ENCODE results near the gene DTHD1. TPM values are rescaled to one million over a fixed set of nuclear protein-coding genes. Genes with fewer than 3 reads are reported as not detected.

The DTHD1 gene
- total RNA-seq, 1 experiment from 2014 or later: not detected

- Histone ChIP-seq H3K36me3 (ENCODE audit: control insufficient read depth, insufficient read depth, low read length) (no peaks in the 10 kb centered on the region), H3K27me3 (replicated peaks; ENCODE audit: control insufficient read depth, insufficient read depth, low read length) (no peaks in the 10 kb centered on the region), H3K4me1 (no peaks in the 10 kb centered on the region), H3K4me3 (ENCODE audit: low read depth, low read length) (no peak overlapping the region), H3K9me3 (no peaks in the 10 kb centered on the region)
- ChIA-PET CTCF (no interaction called here), POLR2A (no interaction called here)
- Mint-ChIP-seq H3K4me3 (ENCODE audit: unreplicated experiment) (no peak overlapping the region), H3K27ac (ENCODE audit: unreplicated experiment) (no peak overlapping the region), H3K36me3 (ENCODE audit: insufficient read depth, unreplicated experiment) (no peaks in the 10 kb centered on the region), H3K9me3 (ENCODE audit: unreplicated experiment) (no peaks in the 10 kb centered on the region), H3K27me3 (ENCODE audit: insufficient read depth, unreplicated experiment) (peaks cover 7% of the 10 kb centered on the region), H3K4me1 (ENCODE audit: low read depth, unreplicated experiment) (no peaks in the 10 kb centered on the region)
- no peak for DNase-seq
- TF ChIP-seq CTCF (IDR thresholded peaks at IDR 0.05; ENCODE audit: insufficient read depth in 1 of 2, low read depth in 1 of 2, low read length in 1 of 2, severe bottlenecking in 1 of 2, unreplicated experiment in 1 of 2): no peak
- intact Hi-C loops (cut with micrococcal nuclease; ENCODE audit: unreplicated experiment): no loop called here
- no TSS peak for BruUV-seq (replicated peaks)
Measured at GRCh38 chr4:36303426-36304137, 22.2 kb downstream of the DTHD1 start.

DNA sequence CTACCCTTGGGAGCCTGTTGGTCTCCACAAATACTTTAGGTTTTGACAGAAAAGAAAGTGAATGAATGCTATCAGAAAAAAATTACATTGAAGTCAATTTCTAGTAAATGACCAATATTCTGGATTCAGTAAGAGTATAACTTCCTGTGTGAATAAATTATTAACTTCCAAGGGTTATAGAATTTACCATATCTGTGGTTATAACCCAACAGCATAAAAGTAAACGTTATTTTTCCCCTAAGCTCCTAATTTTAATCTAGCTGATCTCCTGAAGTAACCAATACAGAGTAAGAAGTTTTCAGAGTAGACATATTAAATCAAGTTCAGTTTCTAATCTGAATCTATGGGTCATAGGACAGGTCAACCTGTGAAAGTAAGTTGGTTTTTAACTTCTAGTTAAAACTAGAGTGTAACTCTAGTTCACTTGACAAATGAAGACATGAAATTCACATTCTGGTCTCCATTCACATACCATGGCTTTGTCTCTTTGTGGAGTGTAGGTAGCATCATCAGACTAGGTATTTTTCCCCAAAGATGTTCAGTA, 22.8 kb downstream of the DTHD1 start:
- Mint-ChIP-seq H3K9me3 (ENCODE audit: unreplicated experiment) (no peaks in the 10 kb centered on the region), H3K4me1 (ENCODE audit: low read depth, unreplicated experiment) (no peaks in the 10 kb centered on the region), H3K27me3 (ENCODE audit: insufficient read depth, unreplicated experiment) (peaks cover 2% of the 10 kb centered on the region), H3K27ac (ENCODE audit: unreplicated experiment) (no peak overlapping the region), H3K36me3 (ENCODE audit: insufficient read depth, unreplicated experiment) (no peaks in the 10 kb centered on the region), H3K4me3 (ENCODE audit: unreplicated experiment) (no peak overlapping the region)
- intact Hi-C loops (cut with micrococcal nuclease; ENCODE audit: unreplicated experiment): no loop called here
- no peak for TF ChIP-seq CTCF (IDR thresholded peaks at IDR 0.05; ENCODE audit: insufficient read depth in 1 of 2, low read depth in 1 of 2, low read length in 1 of 2, severe bottlenecking in 1 of 2, unreplicated experiment in 1 of 2)
- ChIA-PET POLR2A (no interaction called here), CTCF (no interaction called here)
- Histone ChIP-seq H3K36me3 (ENCODE audit: control insufficient read depth, insufficient read depth, low read length) (no peaks in the 10 kb centered on the region), H3K4me3 (ENCODE audit: low read depth, low read length) (no peak overlapping the region), H3K27me3 (replicated peaks; ENCODE audit: control insufficient read depth, insufficient read depth, low read length) (no peaks in the 10 kb centered on the region), H3K4me1 (no peaks in the 10 kb centered on the region), H3K9me3 (no peaks in the 10 kb centered on the region)
- DNase-seq: no peak
- no TSS peak for BruUV-seq (replicated peaks)

GRCh38 chr4:36308150-36308549, 26.7 kb downstream of the DTHD1 start:
- intact Hi-C loops (cut with micrococcal nuclease; ENCODE audit: unreplicated experiment): no loop called here

More at GRCh38 chr4:36308150-36308549, 26.7 kb downstream of the DTHD1 start:
- Mint-ChIP-seq H3K9me3 (ENCODE audit: unreplicated experiment) (no peaks in the 10 kb centered on the region), H3K36me3 (ENCODE audit: insufficient read depth, unreplicated experiment) (no peaks in the 10 kb centered on the region), H3K27me3 (ENCODE audit: insufficient read depth, unreplicated experiment) (peaks cover 3% of the 10 kb centered on the region), H3K4me1 (ENCODE audit: low read depth, unreplicated experiment) (no peaks in the 10 kb centered on the region), H3K27ac (ENCODE audit: unreplicated experiment) (no peak overlapping the region), H3K4me3 (ENCODE audit: unreplicated experiment) (no peak overlapping the region)
- Histone ChIP-seq H3K36me3 (ENCODE audit: control insufficient read depth, insufficient read depth, low read length) (no peaks in the 10 kb centered on the region), H3K9me3 (no peaks in the 10 kb centered on the region), H3K4me3 (ENCODE audit: low read depth, low read length) (no peak overlapping the region), H3K4me1 (no peaks in the 10 kb centered on the region), H3K27me3 (replicated peaks; ENCODE audit: control insufficient read depth, insufficient read depth, low read length) (no peaks in the 10 kb centered on the region)
- BruUV-seq (replicated peaks): no TSS peak
- no peak for TF ChIP-seq CTCF (IDR thresholded peaks at IDR 0.05; ENCODE audit: insufficient read depth in 1 of 2, low read depth in 1 of 2, low read length in 1 of 2, severe bottlenecking in 1 of 2, unreplicated experiment in 1 of 2)
- no peak for DNase-seq
- POLR2A ChIA-PET: no interaction called here
- CTCF ChIA-PET: no interaction called here

Measured in Caco-2 (cell line).